NCI-H345 treated with DMSO at 0.1 percent for 48 hours (cell line): ENCODE measurements around the gene ADGB.
"Not testable (repeated sequence)": the region's sequence is repeated elsewhere in the genome, so short reads cannot be mapped to it uniquely, and the experiment has no call there.

ENCODE experiments used
- DNase-seq: peaks from one replicate; lab custom pipeline; 2025; ENCODE audit not compliant: unreplicated experiment; lab: John Stamatoyannopoulos, UW

The ADGB gene

GRCh38 chr6:146753306-146753705 lies 154.5 kb downstream of the ADGB start:
- no peak for DNase-seq

- no peak for DNase-seq
These were observed 168.9 kb downstream of the ADGB start for GRCh38 chr6:146767632-146768031.

- DNase-seq, result no peak
These were observed 169.9 kb downstream of the ADGB start for GRCh38 chr6:146768722-146769121.

- no peak for DNase-seq
These were observed 171.6 kb downstream of the ADGB start for GRCh38 chr6:146770275-146770964.

- no peak for DNase-seq
These were observed 172.4 kb downstream of the ADGB start for GRCh38 chr6:146770965-146771735.

- DNase-seq, result no peak
These were observed 176.4 kb downstream of the ADGB start for GRCh38 chr6:146775220-146775619.

- DNase-seq, result no peak
These were observed 183.1 kb downstream of the ADGB start for GRCh38 chr6:146781836-146782235.

- DNase-seq, result no peak
These were observed 186.3 kb downstream of the ADGB start for GRCh38 chr6:146785001-146785585.

- DNase-seq, result no peak
These were observed 189.2 kb downstream of the ADGB start for GRCh38 chr6:146787876-146788508.

- DNase-seq, result no peak
These were observed 191.9 kb downstream of the ADGB start for GRCh38 chr6:146790561-146791091.

GRCh38 chr6:146791930-146792329 lies 193.2 kb downstream of the ADGB start:
- no peak for DNase-seq

GRCh38 chr6:146793218-146793617 lies 194.4 kb downstream of the ADGB start:
- DNase-seq, result not testable (repeated sequence)

- no peak for DNase-seq
These were observed 196.8 kb downstream of the ADGB start for GRCh38 chr6:146795479-146796133.

GRCh38 chr6:146803167-146803566 lies 204.4 kb downstream of the ADGB start:
- not testable (repeated sequence) for DNase-seq

GRCh38 chr6:146803601-146804000 lies 204.8 kb downstream of the ADGB start:
- DNase-seq, result no peak

- no peak for DNase-seq
These were observed 207.0 kb downstream of the ADGB start for GRCh38 chr6:146805546-146806325.

- DNase-seq, result not testable (repeated sequence)
These were observed 210.2 kb downstream of the ADGB start for GRCh38 chr6:146809014-146809413.

- DNase-seq, result not testable (repeated sequence)
These were observed 214.1 kb downstream of the ADGB start for GRCh38 chr6:146812811-146813321.

- DNase-seq, result no peak
These were observed 214.8 kb downstream of the ADGB start for GRCh38 chr6:146813554-146813953.
